ENCODE measurements around the gene SLC35G1. TPM values are rescaled to one million over a fixed set of nuclear protein-coding genes. Genes with fewer than 3 reads are reported as not detected.
A peak's percentile ranks its signal among the peaks of the same experiment; 100 is the strongest.

Gene SLC35G1
- total and polyA plus RNA-seq, 4 experiments from 2014 or later: 5.0 to 7.3 (median 5.8) TPM

- H3K27ac Mint-ChIP-seq: peak overlapping the region; percentile 6 to 79 (median 66)
- Histone ChIP-seq H3K4me1 (ENCODE audit: insufficient read depth, low read length) (peaks cover 26% of the 10 kb centered on the region), H3K27me3 (ENCODE audit: insufficient read depth, low read length) (no peaks in the 10 kb centered on the region), H3K36me3 (ENCODE audit: insufficient read depth, low read length) (no peaks in the 10 kb centered on the region), H3K9me3 (ENCODE audit: control insufficient read depth in 1 of 2, low read length in 2 of 2) (no peaks in the 10 kb centered on the region), H3K4me3 (ENCODE audit: low read length in 2 of 2) (peak overlapping the region; percentile 50 to 68), H3K27ac (ENCODE audit: low read depth, low read length) (peak overlapping the region; percentile 40)
- H3K9me3 Mint-ChIP-seq: peaks cover 0 to 2% (median 0%) of the 10 kb centered on the region in 8 donors
- H3K36me3 Mint-ChIP-seq: peaks cover 0 to 12% of the 10 kb centered on the region in 2 donors
- peaks cover 3 to 5% of the 10 kb centered on the region in 2 donors for H3K27me3 Mint-ChIP-seq
- intact Hi-C loops (cut with micrococcal nuclease): loop anchor here (5.0 kb wide), 1 partner anchor 192 kb away; the partner anchor contains the start of gene FRA10AC1
- no peak for DNase-seq
- H3K4me1 Mint-ChIP-seq: peaks cover 30 to 41% (median 32%) of the 10 kb centered on the region in 4 donors
- CTCF ChIA-PET (ENCODE audit: partially characterized antibody): interaction anchor here (2.1 to 2.6 kb wide), 3 partner anchors 10 to 26 kb away, joined by 5 to 11 read pairs (median 7); no protein-coding TSS in a partner anchor
- POLR2A ChIA-PET (ENCODE audit: partially characterized antibody): interaction anchor here (1.0 to 4.2 kb wide), 3 partner anchors 11 to 192 kb away, joined by 4 to 26 read pairs (median 4); partner anchors contain the start of gene FRA10AC1
- H3K4me3 Mint-ChIP-seq: peak overlapping the region; percentile 73 to 92 (median 88)
These were observed 969 bp downstream of the SLC35G1 start for GRCh38 chr10:93894516-93895378.

DNA sequence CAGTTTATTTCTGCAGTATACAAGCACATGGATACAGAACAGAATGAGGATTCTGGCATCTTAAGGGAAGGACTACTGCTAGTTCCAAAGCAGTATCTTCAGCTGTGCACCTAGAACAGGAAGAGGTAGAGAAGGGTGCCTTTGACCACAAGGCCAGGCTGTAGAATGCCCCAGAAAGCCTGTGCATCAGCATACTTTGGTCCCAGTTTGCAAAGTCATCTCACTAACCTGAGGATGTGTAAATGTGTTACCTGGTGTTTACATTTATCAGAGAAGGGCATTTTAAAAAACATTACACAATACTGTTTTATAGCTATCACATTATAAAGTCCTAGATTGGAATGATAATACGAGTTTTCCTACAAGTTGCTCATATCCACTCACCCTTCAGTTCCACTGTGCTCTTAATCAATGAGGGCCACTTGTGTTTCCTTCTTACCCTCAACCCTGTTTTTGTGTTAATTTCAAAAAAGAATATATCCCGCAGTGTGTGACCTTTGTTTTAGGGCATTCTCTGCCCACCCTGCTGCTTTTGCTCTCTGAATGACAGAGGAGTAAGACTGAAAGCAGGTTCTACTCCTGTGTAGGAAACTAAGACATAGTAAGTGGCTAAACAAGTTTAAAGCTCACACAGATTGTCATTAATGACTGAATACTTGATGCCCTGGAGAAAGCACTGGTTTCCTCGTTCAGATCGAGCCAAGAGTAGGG is 3.4 kb downstream of the SLC35G1 start:
- Mint-ChIP-seq H3K27ac (no peak overlapping the region), H3K27me3 (peaks cover 1% of the 10 kb centered on the region in 2 donors), H3K9me3 (no peaks in the 10 kb centered on the region), H3K4me1 (peaks cover 30 to 41% (median 33%) of the 10 kb centered on the region in 4 donors), H3K36me3 (peaks cover 3 to 22% of the 10 kb centered on the region in 2 donors), H3K4me3 (peak overlapping the region in 3 of 8 donors; percentile 11 to 44 (median 24))
- peaks cover 26% of the 10 kb centered on the region for H3K4me1 ChIP-seq (ENCODE audit: insufficient read depth, low read length)
- no peak for DNase-seq
- POLR2A ChIA-PET (ENCODE audit: partially characterized antibody): no interaction called here
- H3K9me3 ChIP-seq (ENCODE audit: control insufficient read depth in 1 of 2, low read length in 2 of 2): no peaks in the 10 kb centered on the region
- intact Hi-C loops (cut with micrococcal nuclease): no loop called here
- no peaks in the 10 kb centered on the region for H3K27me3 ChIP-seq (ENCODE audit: insufficient read depth, low read length)
- H3K36me3 ChIP-seq (ENCODE audit: insufficient read depth, low read length): no peaks in the 10 kb centered on the region
- CTCF ChIA-PET (ENCODE audit: partially characterized antibody): interaction anchor here (1.3 kb wide), 1 partner anchor 12 kb away, joined by 4 read pairs; no protein-coding TSS in a partner anchor
- H3K4me3 ChIP-seq (ENCODE audit: low read length in 2 of 2): no peak overlapping the region
- H3K27ac ChIP-seq (ENCODE audit: low read depth, low read length): no peak overlapping the region

DNA sequence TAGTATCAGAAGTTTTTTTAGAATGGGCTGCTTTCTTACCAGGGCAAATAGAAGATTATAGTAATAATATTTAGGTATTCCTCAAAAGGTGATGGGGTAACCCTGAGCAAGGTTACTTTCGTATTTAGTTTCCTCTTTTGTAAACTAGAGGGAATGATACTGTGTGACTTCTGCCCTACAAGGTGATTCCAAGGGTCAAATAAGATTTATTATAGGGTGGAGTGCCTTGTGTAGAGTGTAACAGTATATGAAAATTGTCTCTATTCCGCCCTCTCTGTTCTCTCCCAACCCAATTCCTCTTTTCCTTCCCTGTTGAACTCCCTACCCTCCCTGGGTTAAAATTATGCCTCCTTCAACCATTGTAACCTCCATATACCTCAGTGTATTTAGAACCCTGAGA is 5.3 kb downstream of the SLC35G1 start:
- ChIA-PET POLR2A (ENCODE audit: partially characterized antibody) (no interaction called here), CTCF (ENCODE audit: partially characterized antibody) (no interaction called here)
- no peak overlapping the region for H3K4me3 Mint-ChIP-seq
- Histone ChIP-seq H3K4me1 (ENCODE audit: insufficient read depth, low read length) (peaks cover 20% of the 10 kb centered on the region), H3K36me3 (ENCODE audit: insufficient read depth, low read length) (no peaks in the 10 kb centered on the region), H3K4me3 (ENCODE audit: low read length in 2 of 2) (no peak overlapping the region), H3K27ac (ENCODE audit: low read depth, low read length) (no peak overlapping the region), H3K27me3 (ENCODE audit: insufficient read depth, low read length) (no peaks in the 10 kb centered on the region), H3K9me3 (ENCODE audit: control insufficient read depth in 1 of 2, low read length in 2 of 2) (no peaks in the 10 kb centered on the region)
- no peak overlapping the region for H3K27ac Mint-ChIP-seq
- no peaks in the 10 kb centered on the region for H3K9me3 Mint-ChIP-seq
- intact Hi-C loops (cut with micrococcal nuclease): no loop called here
- peaks cover 28 to 35% (median 30%) of the 10 kb centered on the region in 4 donors for H3K4me1 Mint-ChIP-seq
- no peak for DNase-seq
- peaks cover 3 to 22% of the 10 kb centered on the region in 2 donors for H3K36me3 Mint-ChIP-seq
- H3K27me3 Mint-ChIP-seq: peaks cover 0 to 1% of the 10 kb centered on the region in 2 donors

DNA sequence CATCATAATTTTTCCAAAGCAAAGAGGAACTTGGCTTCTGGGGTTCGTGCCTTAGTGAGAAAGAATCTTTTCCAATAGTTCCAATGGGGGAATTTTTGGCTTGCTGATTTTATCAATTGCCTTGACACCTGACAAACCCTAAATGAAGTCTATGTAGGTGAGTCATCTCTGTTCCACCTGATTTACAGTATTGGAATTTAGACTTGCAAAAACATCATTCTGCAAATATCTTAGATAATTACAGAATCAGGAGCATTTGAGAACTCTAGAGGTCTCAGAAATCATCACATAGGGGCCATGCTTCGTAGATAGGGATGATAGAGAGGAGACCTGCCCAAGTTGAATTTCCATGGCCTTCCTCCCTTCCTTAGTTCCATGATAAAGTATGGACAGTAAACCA is 9.3 kb downstream of the SLC35G1 start:
- no peaks in the 10 kb centered on the region for H3K27me3 ChIP-seq (ENCODE audit: insufficient read depth, low read length)
- peaks cover 5 to 22% of the 10 kb centered on the region in 2 donors for H3K36me3 Mint-ChIP-seq

GRCh38 chr10:93904901-93905300 is 11.1 kb downstream of the SLC35G1 start:
- intact Hi-C loops (cut with micrococcal nuclease): no loop called here
- H3K4me3 ChIP-seq (ENCODE audit: low read length in 2 of 2): no peak overlapping the region
- no peaks in the 10 kb centered on the region for H3K27me3 ChIP-seq (ENCODE audit: insufficient read depth, low read length)
- Mint-ChIP-seq H3K9me3 (no peaks in the 10 kb centered on the region), H3K27me3 (no peaks in the 10 kb centered on the region), H3K36me3 (peaks cover 5 to 27% of the 10 kb centered on the region in 2 donors), H3K4me1 (peaks cover 17 to 31% (median 18%) of the 10 kb centered on the region in 4 donors), H3K27ac (peak overlapping the region in 1 of 7 donors; percentile 67), H3K4me3 (no peak overlapping the region)
- DNase-seq: no peak
- no peaks in the 10 kb centered on the region for H3K9me3 ChIP-seq (ENCODE audit: control insufficient read depth in 1 of 2, low read length in 2 of 2)
- CTCF ChIA-PET (ENCODE audit: partially characterized antibody): interaction anchor here (1.1 to 3.2 kb wide), 5 partner anchors 11 to 203 kb away, joined by 3 to 11 read pairs (median 6); partner anchors contain the start of genes FRA10AC1 and SLC35G1
- POLR2A ChIA-PET (ENCODE audit: partially characterized antibody): interaction anchor here (5.1 kb wide), 1 partner anchor 10 kb away, joined by 26 read pairs; the partner anchor contains the start of gene SLC35G1
- H3K27ac ChIP-seq (ENCODE audit: low read depth, low read length): no peak overlapping the region
- H3K36me3 ChIP-seq (ENCODE audit: insufficient read depth, low read length): no peaks in the 10 kb centered on the region
- H3K4me1 ChIP-seq (ENCODE audit: insufficient read depth, low read length): peaks cover 25% of the 10 kb centered on the region

More for the DNA sequence above, 9.3 kb downstream of the SLC35G1 start:
- H3K27ac ChIP-seq (ENCODE audit: low read depth, low read length): no peak overlapping the region
- Mint-ChIP-seq H3K27ac (no peak overlapping the region), H3K4me1 (peaks cover 17 to 31% (median 18%) of the 10 kb centered on the region in 4 donors), H3K9me3 (no peaks in the 10 kb centered on the region), H3K4me3 (no peak overlapping the region), H3K27me3 (no peaks in the 10 kb centered on the region)
- POLR2A ChIA-PET (ENCODE audit: partially characterized antibody): interaction anchor here (5.1 kb wide), 1 partner anchor 8 kb away, joined by 26 read pairs; the partner anchor contains the start of gene SLC35G1
- H3K36me3 ChIP-seq (ENCODE audit: insufficient read depth, low read length): no peaks in the 10 kb centered on the region
- H3K4me1 ChIP-seq (ENCODE audit: insufficient read depth, low read length): peaks cover 25% of the 10 kb centered on the region
- no peaks in the 10 kb centered on the region for H3K9me3 ChIP-seq (ENCODE audit: control insufficient read depth in 1 of 2, low read length in 2 of 2)
- CTCF ChIA-PET (ENCODE audit: partially characterized antibody): interaction anchor here (3.2 kb wide), 1 partner anchor 9 kb away, joined by 11 read pairs; the partner anchor contains the start of gene SLC35G1
- no peak for DNase-seq
- intact Hi-C loops (cut with micrococcal nuclease): no loop called here
- H3K4me3 ChIP-seq (ENCODE audit: low read length in 2 of 2): no peak overlapping the region

- Histone ChIP-seq H3K4me1 (ENCODE audit: insufficient read depth, low read length) (peaks cover 25% of the 10 kb centered on the region), H3K27me3 (ENCODE audit: insufficient read depth, low read length) (no peaks in the 10 kb centered on the region), H3K4me3 (ENCODE audit: low read length in 2 of 2) (no peak overlapping the region), H3K9me3 (ENCODE audit: control insufficient read depth in 1 of 2, low read length in 2 of 2) (no peaks in the 10 kb centered on the region), H3K27ac (ENCODE audit: low read depth, low read length) (no peak overlapping the region), H3K36me3 (ENCODE audit: insufficient read depth, low read length) (no peaks in the 10 kb centered on the region)
- Mint-ChIP-seq H3K4me1 (peaks cover 17 to 31% (median 17%) of the 10 kb centered on the region in 4 donors), H3K9me3 (no peaks in the 10 kb centered on the region), H3K27me3 (no peaks in the 10 kb centered on the region), H3K36me3 (peaks cover 2 to 19% of the 10 kb centered on the region in 2 donors), H3K4me3 (peak overlapping the region; percentile 13 to 70 (median 60)), H3K27ac (peak overlapping the region in 6 of 7 donors; percentile 12 to 84 (median 74))
- ChIA-PET POLR2A (ENCODE audit: partially characterized antibody) (interaction anchor here (5.1 kb wide), 1 partner anchor 12 kb away, joined by 26 read pairs; the partner anchor contains the start of gene SLC35G1), CTCF (ENCODE audit: partially characterized antibody) (interaction anchor here (1.0 to 3.3 kb wide), 3 partner anchors 9 to 18 kb away, joined by 3 to 11 read pairs (median 3); no protein-coding TSS in a partner anchor)
- DNase-seq: no peak
- intact Hi-C loops (cut with micrococcal nuclease): no loop called here
These were observed 13.3 kb downstream of the SLC35G1 start for GRCh38 chr10:93907059-93907458.

Data from CD4-positive, alpha-beta memory T cell (primary cell).